ENCODE results near the gene SLC25A13. TPM values are rescaled to one million over a fixed set of nuclear protein-coding genes. Genes with fewer than 3 reads are reported as not detected.

The SLC25A13 gene
- total RNA-seq, 2 experiments from 2014 or later = 7.3 to 7.8 TPM

- CTCF ChIA-PET = no interaction called here
- Mint-ChIP-seq H3K4me3 (no peak overlapping the region), H3K4me1 (no peaks in the 10 kb centered on the region), H3K9me3 (no peaks in the 10 kb centered on the region), H3K27ac (no peak overlapping the region), H3K36me3 (ENCODE audit: low read depth) (peaks cover 4% of the 10 kb centered on the region), H3K27me3 (no peaks in the 10 kb centered on the region)
- POLR2A ChIA-PET = interaction anchor here (0.6 kb wide), 1 partner anchor 922 kb away, joined by 3 read pairs; no protein-coding TSS in a partner anchor
- no peak for DNase-seq
Observed at GRCh38 chr7:96188591-96188991, 133.3 kb downstream of the SLC25A13 start.

GRCh38 chr7:96188174-96188581, 133.7 kb downstream of the SLC25A13 start:
- CTCF ChIA-PET = no interaction called here
- Mint-ChIP-seq H3K27ac (no peak overlapping the region), H3K9me3 (no peaks in the 10 kb centered on the region), H3K27me3 (no peaks in the 10 kb centered on the region), H3K4me3 (no peak overlapping the region), H3K36me3 (ENCODE audit: low read depth) (peaks cover 4% of the 10 kb centered on the region), H3K4me1 (no peaks in the 10 kb centered on the region)
- no peak for DNase-seq
- POLR2A ChIA-PET = interaction anchor here (0.6 kb wide), 1 partner anchor 923 kb away, joined by 3 read pairs; no protein-coding TSS in a partner anchor

GRCh38 chr7:96187735-96188134, 134.2 kb downstream of the SLC25A13 start:
- CTCF ChIA-PET = no interaction called here
- H3K9me3 Mint-ChIP-seq = no peaks in the 10 kb centered on the region
- H3K27ac Mint-ChIP-seq = no peak overlapping the region
- no peaks in the 10 kb centered on the region for H3K4me1 Mint-ChIP-seq
- POLR2A ChIA-PET = no interaction called here
- no peak overlapping the region for H3K4me3 Mint-ChIP-seq
- H3K36me3 Mint-ChIP-seq (ENCODE audit: low read depth) = peaks cover 4% of the 10 kb centered on the region
- no peak for DNase-seq
- H3K27me3 Mint-ChIP-seq = no peaks in the 10 kb centered on the region

- no peak overlapping the region for H3K4me3 Mint-ChIP-seq
- no peak for DNase-seq
- POLR2A ChIA-PET = no interaction called here
- no peaks in the 10 kb centered on the region for H3K27me3 Mint-ChIP-seq
- no peaks in the 10 kb centered on the region for H3K9me3 Mint-ChIP-seq
- no peaks in the 10 kb centered on the region for H3K4me1 Mint-ChIP-seq
- no peak overlapping the region for H3K27ac Mint-ChIP-seq
- CTCF ChIA-PET = no interaction called here
- H3K36me3 Mint-ChIP-seq (ENCODE audit: low read depth) = no peaks in the 10 kb centered on the region
Observed at GRCh38 chr7:96184783-96185182, 137.1 kb downstream of the SLC25A13 start.

DNA sequence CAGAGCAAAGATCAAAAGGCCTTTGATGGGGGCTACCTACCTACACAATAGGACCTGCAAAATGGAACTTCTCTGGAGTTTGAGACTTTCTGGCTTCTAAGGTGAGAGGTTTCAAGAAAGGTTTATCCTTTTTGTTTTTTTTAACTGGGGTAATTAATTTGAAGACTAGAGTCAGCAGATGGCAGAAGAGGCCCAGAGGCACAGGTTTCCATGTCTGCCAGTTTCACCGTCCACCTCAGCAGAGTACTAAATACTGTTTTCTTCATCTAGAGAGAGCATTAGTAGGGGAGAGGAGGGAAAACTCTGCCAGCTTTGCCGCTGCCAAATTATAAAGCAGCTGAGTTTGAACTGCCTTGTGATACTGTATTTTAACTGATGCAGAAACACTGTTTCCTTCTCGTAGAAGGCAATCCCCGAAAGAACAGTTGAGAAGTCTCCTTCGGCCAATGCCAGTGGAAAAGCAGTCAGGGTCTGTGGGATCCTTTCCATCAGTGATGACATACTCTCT, 138.7 kb downstream of the SLC25A13 start:
- Mint-ChIP-seq H3K4me3 (no peak overlapping the region), H3K27ac (no peak overlapping the region), H3K27me3 (no peaks in the 10 kb centered on the region), H3K9me3 (no peaks in the 10 kb centered on the region), H3K36me3 (ENCODE audit: low read depth) (no peaks in the 10 kb centered on the region), H3K4me1 (no peaks in the 10 kb centered on the region)
- DNase-seq = no peak
- ChIA-PET CTCF (no interaction called here), POLR2A (no interaction called here)

DNA sequence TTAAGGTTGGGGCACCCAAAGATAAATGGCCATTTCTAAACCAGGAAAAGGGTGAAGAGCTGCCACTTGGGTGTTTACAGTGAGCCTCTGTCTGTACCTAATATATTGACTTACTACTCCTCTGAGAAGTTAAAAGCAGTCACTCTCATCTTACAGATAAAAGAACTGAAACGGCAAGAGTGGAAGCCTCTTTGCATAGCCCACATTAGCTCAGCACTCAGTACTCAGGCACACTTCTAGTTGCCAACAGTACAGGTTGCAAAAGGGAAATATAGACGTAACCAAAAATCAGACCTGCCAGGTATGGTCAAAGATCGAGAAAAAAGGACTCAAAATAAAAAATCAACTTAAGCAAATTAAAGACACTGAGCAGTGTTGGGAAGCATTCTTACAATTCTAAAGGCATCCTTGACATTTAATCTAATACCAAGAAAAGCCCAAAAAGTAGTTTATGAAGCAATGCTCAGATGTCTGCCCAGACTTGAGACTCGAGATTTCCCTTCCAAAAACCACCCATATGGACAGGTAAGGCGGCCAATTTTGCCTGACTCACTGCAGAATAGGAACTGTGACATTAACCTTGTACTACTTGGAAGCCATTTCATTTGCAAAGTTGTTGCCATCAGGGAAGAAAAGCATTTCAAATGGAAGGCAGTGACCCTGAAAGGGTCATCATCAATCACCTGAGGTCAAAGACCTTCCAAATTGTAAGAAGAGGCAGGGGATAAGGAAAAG, 139.3 kb downstream of the SLC25A13 start:
- Mint-ChIP-seq H3K4me1 (no peaks in the 10 kb centered on the region), H3K9me3 (no peaks in the 10 kb centered on the region), H3K27me3 (no peaks in the 10 kb centered on the region), H3K27ac (no peak overlapping the region), H3K36me3 (ENCODE audit: low read depth) (no peaks in the 10 kb centered on the region), H3K4me3 (no peak overlapping the region)
- DNase-seq = no peak
- ChIA-PET POLR2A (no interaction called here), CTCF (no interaction called here)

- POLR2A ChIA-PET = no interaction called here
- H3K27me3 Mint-ChIP-seq = no peaks in the 10 kb centered on the region
- H3K4me1 Mint-ChIP-seq = no peaks in the 10 kb centered on the region
- CTCF ChIA-PET = interaction anchor here (0.7 kb wide), 1 partner anchor 105 kb away, joined by 3 read pairs; no protein-coding TSS in a partner anchor
- H3K27ac Mint-ChIP-seq = no peak overlapping the region
- H3K4me3 Mint-ChIP-seq = no peak overlapping the region
- no peaks in the 10 kb centered on the region for H3K36me3 Mint-ChIP-seq (ENCODE audit: low read depth)
- no peak for DNase-seq
- H3K9me3 Mint-ChIP-seq = no peaks in the 10 kb centered on the region
Observed at GRCh38 chr7:96181174-96181573, 140.7 kb downstream of the SLC25A13 start.

DNA sequence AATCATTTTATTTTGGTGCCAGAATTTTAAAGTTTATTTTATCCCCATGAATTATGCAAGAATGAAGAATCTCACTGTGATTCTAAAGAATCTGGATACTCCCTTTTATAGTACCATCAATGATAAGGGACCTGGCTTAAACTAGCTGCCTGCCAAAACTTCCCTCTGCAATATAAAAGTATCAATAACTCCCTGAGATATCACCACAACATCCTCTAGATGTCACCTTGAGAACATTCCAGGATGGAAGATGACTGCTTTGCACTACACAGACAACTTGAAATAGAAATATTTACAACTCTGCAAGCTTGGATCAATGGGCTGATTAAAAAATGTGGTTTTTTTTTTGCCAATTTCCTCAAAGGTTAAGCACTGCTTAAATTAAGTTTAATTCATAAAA, 142.1 kb downstream of the SLC25A13 start:
- no peaks in the 10 kb centered on the region for H3K4me1 Mint-ChIP-seq
- H3K27me3 Mint-ChIP-seq = no peaks in the 10 kb centered on the region
- no peaks in the 10 kb centered on the region for H3K36me3 Mint-ChIP-seq (ENCODE audit: low read depth)
- no peak overlapping the region for H3K4me3 Mint-ChIP-seq
- CTCF ChIA-PET = no interaction called here
- no peak overlapping the region for H3K27ac Mint-ChIP-seq
- POLR2A ChIA-PET = no interaction called here
- no peaks in the 10 kb centered on the region for H3K9me3 Mint-ChIP-seq
- no peak for DNase-seq

DNA sequence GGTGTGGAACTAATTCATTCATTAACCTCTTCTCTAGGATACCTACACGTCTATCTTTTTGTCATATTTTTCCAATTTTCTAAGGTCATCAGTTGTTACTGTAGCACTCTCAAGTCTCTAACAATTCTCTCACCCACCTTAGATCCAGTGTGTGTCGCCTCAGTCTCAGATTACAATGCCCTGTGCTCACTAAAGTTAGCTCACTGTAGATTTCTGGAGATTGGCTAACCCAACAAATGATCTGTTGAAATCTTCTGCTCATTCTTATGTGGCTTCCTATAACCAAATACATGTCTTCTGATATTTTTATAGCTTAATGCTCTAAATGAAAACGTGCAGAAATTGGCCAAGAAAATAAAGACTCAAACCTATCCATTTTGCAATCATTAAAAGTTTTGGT, 142.6 kb downstream of the SLC25A13 start:
- ChIA-PET POLR2A (no interaction called here), CTCF (no interaction called here)
- Mint-ChIP-seq H3K27ac (no peak overlapping the region), H3K27me3 (no peaks in the 10 kb centered on the region), H3K4me3 (no peak overlapping the region), H3K36me3 (ENCODE audit: low read depth) (no peaks in the 10 kb centered on the region), H3K4me1 (no peaks in the 10 kb centered on the region), H3K9me3 (no peaks in the 10 kb centered on the region)
- no peak for DNase-seq

DNA sequence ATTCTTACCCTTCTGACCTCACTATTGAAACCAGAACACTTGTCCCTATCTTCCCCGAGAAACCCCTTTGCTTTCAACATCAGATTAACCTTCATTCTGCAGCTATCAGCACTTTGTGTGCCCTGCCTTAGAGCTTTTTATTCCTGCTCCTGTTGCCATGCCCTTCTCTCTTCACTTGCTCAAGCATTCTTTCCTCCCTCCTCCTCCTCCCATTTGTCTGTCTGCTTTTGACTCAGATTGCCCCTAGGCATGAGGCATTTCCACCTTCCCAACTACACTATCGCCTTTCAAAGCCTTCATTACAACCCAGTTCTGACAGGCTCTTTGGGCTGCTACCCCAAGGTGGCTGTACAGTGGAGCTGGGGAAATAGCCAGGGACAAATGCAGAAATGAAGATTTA, 143.3 kb downstream of the SLC25A13 start:
- Mint-ChIP-seq H3K27ac (no peak overlapping the region), H3K27me3 (no peaks in the 10 kb centered on the region), H3K4me3 (no peak overlapping the region), H3K9me3 (no peaks in the 10 kb centered on the region), H3K36me3 (ENCODE audit: low read depth) (no peaks in the 10 kb centered on the region), H3K4me1 (no peaks in the 10 kb centered on the region)
- no peak for DNase-seq
- ChIA-PET POLR2A (no interaction called here), CTCF (no interaction called here)

DNA sequence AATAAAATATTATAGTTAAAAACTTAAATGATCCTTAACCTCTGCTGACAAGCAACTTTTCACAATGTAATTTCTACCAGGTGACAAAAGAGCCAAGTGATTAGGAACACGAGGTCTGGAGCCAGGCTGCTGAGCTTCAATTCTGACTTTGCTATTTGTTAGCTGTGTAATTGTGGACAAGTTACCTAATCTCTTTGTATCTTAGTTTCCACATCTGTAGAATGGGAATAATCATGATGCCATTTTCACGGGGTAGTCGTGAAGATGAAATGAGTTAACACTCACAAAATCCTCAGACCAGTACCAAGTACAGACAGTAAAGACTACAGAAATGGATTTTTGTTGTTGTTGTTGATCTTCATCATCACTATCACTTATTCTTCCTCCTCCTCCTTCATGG, 144.5 kb downstream of the SLC25A13 start:
- H3K27ac Mint-ChIP-seq = no peak overlapping the region
- H3K4me3 Mint-ChIP-seq = no peak overlapping the region
- POLR2A ChIA-PET = no interaction called here
- CTCF ChIA-PET = no interaction called here
- DNase-seq = no peak
- H3K9me3 Mint-ChIP-seq = no peaks in the 10 kb centered on the region
- H3K27me3 Mint-ChIP-seq = no peaks in the 10 kb centered on the region
- no peaks in the 10 kb centered on the region for H3K4me1 Mint-ChIP-seq
- H3K36me3 Mint-ChIP-seq (ENCODE audit: low read depth) = no peaks in the 10 kb centered on the region

GRCh38 chr7:96174812-96175211, 147.1 kb downstream of the SLC25A13 start:
- CTCF ChIA-PET = no interaction called here
- Mint-ChIP-seq H3K27me3 (no peaks in the 10 kb centered on the region), H3K27ac (no peak overlapping the region), H3K9me3 (no peaks in the 10 kb centered on the region), H3K4me1 (no peaks in the 10 kb centered on the region), H3K36me3 (ENCODE audit: low read depth) (no peaks in the 10 kb centered on the region), H3K4me3 (no peak overlapping the region)
- no peak for DNase-seq
- POLR2A ChIA-PET = interaction anchor here (1.1 kb wide), 1 partner anchor 24 kb away, joined by 3 read pairs; no protein-coding TSS in a partner anchor

DNA sequence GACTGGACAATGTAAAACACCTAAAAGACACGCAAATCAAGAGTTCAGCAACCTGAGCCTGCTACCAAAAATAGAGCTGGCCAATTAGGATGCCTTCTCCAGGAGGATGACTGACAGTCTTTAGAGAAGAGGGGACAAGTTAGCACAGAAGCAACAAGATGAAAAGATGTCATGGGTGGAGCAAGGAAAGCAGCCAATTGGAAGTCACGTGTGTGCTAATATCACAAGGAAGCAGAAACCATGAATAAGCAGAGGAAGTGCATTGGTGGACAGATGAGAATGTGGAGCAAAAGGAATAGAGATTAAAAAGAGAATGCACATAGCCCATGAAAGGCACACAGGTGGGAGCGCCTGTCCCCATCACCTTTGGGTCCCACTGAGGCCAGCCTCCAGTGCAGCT, 148.1 kb downstream of the SLC25A13 start:
- POLR2A ChIA-PET = no interaction called here
- CTCF ChIA-PET = no interaction called here
- no peak overlapping the region for H3K27ac Mint-ChIP-seq
- DNase-seq = no peak
- H3K9me3 Mint-ChIP-seq = no peaks in the 10 kb centered on the region
- H3K27me3 Mint-ChIP-seq = no peaks in the 10 kb centered on the region
- H3K36me3 Mint-ChIP-seq (ENCODE audit: low read depth) = no peaks in the 10 kb centered on the region
- H3K4me3 Mint-ChIP-seq = no peak overlapping the region
- H3K4me1 Mint-ChIP-seq = no peaks in the 10 kb centered on the region

- Mint-ChIP-seq H3K4me3 (no peak overlapping the region), H3K36me3 (ENCODE audit: low read depth) (peaks cover 6% of the 10 kb centered on the region), H3K27me3 (no peaks in the 10 kb centered on the region), H3K27ac (no peak overlapping the region), H3K9me3 (no peaks in the 10 kb centered on the region), H3K4me1 (no peaks in the 10 kb centered on the region)
- no peak for DNase-seq
- ChIA-PET CTCF (no interaction called here), POLR2A (no interaction called here)
Observed at GRCh38 chr7:96169439-96169838, 152.5 kb downstream of the SLC25A13 start.

Measured in activated CD4-positive, alpha-beta memory T cell treated with anti-CD3 and anti-CD28 coated beads, Interleukin-2, amount 10 ng/mL, durations not matched to agents 7 days and 5 days (primary cell).